ENCODE measurements around the gene SASH1.

- TF ChIP-seq, protein P1, sequence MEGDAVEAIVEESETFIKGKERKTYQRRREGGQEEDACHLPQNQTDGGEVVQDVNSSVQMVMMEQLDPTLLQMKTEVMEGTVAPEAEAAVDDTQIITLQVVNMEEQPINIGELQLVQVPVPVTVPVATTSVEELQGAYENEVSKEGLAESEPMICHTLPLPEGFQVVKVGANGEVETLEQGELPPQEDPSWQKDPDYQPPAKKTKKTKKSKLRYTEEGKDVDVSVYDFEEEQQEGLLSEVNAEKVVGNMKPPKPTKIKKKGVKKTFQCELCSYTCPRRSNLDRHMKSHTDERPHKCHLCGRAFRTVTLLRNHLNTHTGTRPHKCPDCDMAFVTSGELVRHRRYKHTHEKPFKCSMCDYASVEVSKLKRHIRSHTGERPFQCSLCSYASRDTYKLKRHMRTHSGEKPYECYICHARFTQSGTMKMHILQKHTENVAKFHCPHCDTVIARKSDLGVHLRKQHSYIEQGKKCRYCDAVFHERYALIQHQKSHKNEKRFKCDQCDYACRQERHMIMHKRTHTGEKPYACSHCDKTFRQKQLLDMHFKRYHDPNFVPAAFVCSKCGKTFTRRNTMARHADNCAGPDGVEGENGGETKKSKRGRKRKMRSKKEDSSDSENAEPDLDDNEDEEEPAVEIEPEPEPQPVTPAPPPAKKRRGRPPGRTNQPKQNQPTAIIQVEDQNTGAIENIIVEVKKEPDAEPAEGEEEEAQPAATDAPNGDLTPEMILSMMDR (IDR thresholded peaks at IDR 0.05; ENCODE audit: poor library complexity, severe bottlenecking) = no peak
- TF ChIP-seq SMC3 (conservative IDR thresholded peaks at IDR 0.05; ENCODE audit: poor library complexity) (no peak), EZH2 (IDR thresholded peaks at IDR 0.05; ENCODE audit: borderline replicate concordance, insufficient read depth, low read length, poor library complexity, severe bottlenecking) (no peak)
These were observed 122.3 kb downstream of the SASH1 start for GRCh38 chr6:148465011-148465335.

Measured in neural cell (in vitro differentiated cells).